IMR-90 (cell line): ENCODE measurements around the gene RECQL5. TPM values are rescaled to one million over a fixed set of nuclear protein-coding genes. Genes with fewer than 3 reads are reported as not detected.
"Not testable (repeated sequence)": the region's sequence is repeated elsewhere in the genome, so short reads cannot be mapped to it uniquely, and the experiment has no call there.

Experiments used
- ATAC-seq: fragments of 200-7000 bp; cut with Tn5 transposase; 2 replicates; pipeline ENCODE4 v1.9.1; 2020; ENCODE audit warnings: low read depth, mild to moderate bottlenecking, moderate library complexity
- BruUV-seq: library from RNA; stranded (reverse); fragments of 400-500 nt; replicated peaks from 2 replicates; lab custom pipeline; 2021; lab: Mats Ljungman, UMichigan
- CTCF ChIA-PET: fragments of 300-600 bp; formaldehyde crosslinking; extraction: SDS; loops from one replicate; lab custom pipeline; 2021; ENCODE audit warnings: antibody characterized with exemption; lab: Yijun Ruan, JAX
- POLR2A ChIA-PET: fragments of 300-600 bp; sonication (Branson Sonifier 250); formaldehyde crosslinking; loops from one replicate; lab custom pipeline; 2022; ENCODE audit warnings: antibody characterized with exemption; ENCODE audit not compliant: unreplicated experiment; lab: Charles Lee
- DNase-seq: peaks from one replicate; pipeline ENCODE4 v3.0.0; 2013
- H2AFZ ChIP-seq: replicated peaks from 2 replicates; pipeline ENCODE3; 2013; ENCODE audit warnings: low read length, mild to moderate bottlenecking; ENCODE audit not compliant: poor library complexity
- H2AK5ac ChIP-seq: 2 replicates; pipeline ENCODE4 v1.6.1; 2013; ENCODE audit warnings: low read depth, low read length, inconsistent platforms
- H2AK9ac ChIP-seq: replicated peaks from 2 replicates; pipeline ENCODE3; 2013; ENCODE audit warnings: mild to moderate bottlenecking, low read depth, low read length, moderate library complexity; ENCODE audit not compliant: poor library complexity
- H2BK120ac ChIP-seq: 2 replicates; pipeline ENCODE4 v1.6.1; 2013; ENCODE audit warnings: low read depth, low read length, inconsistent platforms
- H2BK15ac ChIP-seq: 3 replicates; pipeline ENCODE4 v1.6.1; 2013; ENCODE audit warnings: low read depth, low read length, inconsistent platforms
- H2BK20ac ChIP-seq: 2 replicates; pipeline ENCODE4 v1.6.1; 2013; ENCODE audit warnings: low read depth, mild to moderate bottlenecking, inconsistent platforms, low read length, moderate library complexity
- H2BK5ac ChIP-seq: 2 replicates; pipeline ENCODE4 v1.6.1; 2013; ENCODE audit warnings: mild to moderate bottlenecking, low read depth, low read length, inconsistent platforms; ENCODE audit not compliant: poor library complexity, severe bottlenecking
- H3K14ac ChIP-seq: replicated peaks from 2 replicates; pipeline ENCODE4 v1.6.1; 2013; ENCODE audit warnings: low read depth, low read length, inconsistent platforms
- H3K18ac ChIP-seq: 2 replicates; pipeline ENCODE4 v1.6.1; 2013; ENCODE audit warnings: low read depth, low read length, control low read depth
- H3K23ac ChIP-seq: 2 replicates; pipeline ENCODE4 v1.6.1; 2013; ENCODE audit warnings: low read depth, low read length, inconsistent platforms
- H3K27ac ChIP-seq: 2 replicates; pipeline ENCODE4 v1.5.1; 2013; ENCODE audit warnings: mild to moderate bottlenecking, control low read depth, low read length; ENCODE audit not compliant: insufficient read depth
- H3K27me3 ChIP-seq: 2 replicates; pipeline ENCODE4 v1.6.1; 2013; ENCODE audit warnings: low read length; ENCODE audit not compliant: control insufficient read depth, insufficient read depth
- H3K36me3 ChIP-seq: 2 replicates; pipeline ENCODE4 v1.6.1; 2013; ENCODE audit warnings: low read length, mixed read lengths; ENCODE audit not compliant: control insufficient read depth, insufficient read depth
- H3K4ac ChIP-seq: 2 replicates; pipeline ENCODE4 v1.6.1; 2013; ENCODE audit warnings: low read depth, low read length, inconsistent platforms
- H3K4me1 ChIP-seq: 2 replicates; pipeline ENCODE4 v1.6.1; 2013; ENCODE audit warnings: low read length, mixed read lengths; ENCODE audit not compliant: control insufficient read depth, insufficient read depth
- H3K4me2 ChIP-seq: 2 replicates; pipeline ENCODE4 v1.6.1; 2013; ENCODE audit warnings: low read depth, mild to moderate bottlenecking, control low read depth, low read length, moderate library complexity
- H3K4me3 ChIP-seq: 2 replicates; pipeline ENCODE4 v1.5.1; 2013; ENCODE audit warnings: low read depth, mild to moderate bottlenecking, control low read depth, low read length, moderate library complexity; ENCODE audit not compliant: insufficient read depth
- H3K56ac ChIP-seq: 2 replicates; pipeline ENCODE4 v1.6.1; 2013; ENCODE audit warnings: low read length, inconsistent platforms; ENCODE audit not compliant: insufficient read depth; ENCODE audit errors: extremely low read depth
- H3K79me1 ChIP-seq, 2 experiments: 2 replicates each; pipeline ENCODE4 v1.6.1; 2013; ENCODE audit warnings: low read length in 2 of 2, inconsistent platforms in 1 of 2, low read depth in 1 of 2
- H3K9ac ChIP-seq: 2 replicates; pipeline ENCODE4 v1.6.1; 2013; ENCODE audit warnings: low read depth, low read length, control low read depth
- H3K9me1 ChIP-seq: 2 replicates; pipeline ENCODE4 v1.6.1; 2013; ENCODE audit warnings: low read length, inconsistent platforms; ENCODE audit not compliant: insufficient read depth
- H3K9me3 ChIP-seq: 2 replicates; pipeline ENCODE4 v1.6.1; 2013; ENCODE audit warnings: low read length; ENCODE audit not compliant: control insufficient read depth, insufficient read depth
- H4K20me1 ChIP-seq: 2 replicates; pipeline ENCODE4 v1.6.1; 2013; ENCODE audit warnings: low read length, inconsistent platforms; ENCODE audit not compliant: insufficient read depth
- H4K5ac ChIP-seq: 2 replicates; pipeline ENCODE4 v1.6.1; 2013; ENCODE audit warnings: mild to moderate bottlenecking, low read depth, low read length, control low read depth
- H4K8ac ChIP-seq, 2 experiments: 2 replicates each; pipeline ENCODE4 v1.6.1; 2013; ENCODE audit warnings: low read depth in 2 of 2, low read length in 2 of 2, control low read depth in 1 of 2, inconsistent platforms in 1 of 2
- H4K91ac ChIP-seq: 2 replicates; pipeline ENCODE4 v1.6.1; 2013; ENCODE audit warnings: low read depth, low read length, inconsistent platforms; ENCODE audit not compliant: insufficient read depth
- CHD1 ChIP-seq: IDR thresholded peaks from 2 replicates; pipeline ENCODE4 v1.6.1; 2012; ENCODE audit warnings: low read depth, low read length, improper control_type of control experiment
- FOS ChIP-seq: fragments of 150-350 bp; IDR thresholded peaks from 2 replicates; pipeline ENCODE4 v1.6.1; 2016; ENCODE audit warnings: low read depth, low read length
- POLR2A ChIP-seq: IDR thresholded peaks from 2 replicates; pipeline ENCODE4 v1.6.1; 2012; ENCODE audit warnings: mild to moderate bottlenecking, low read depth, low read length
- USF2 ChIP-seq: fragments of 150-350 bp; IDR thresholded peaks from 2 replicates; pipeline ENCODE4 v1.6.1; 2017; ENCODE audit warnings: mild to moderate bottlenecking, antibody characterized with exemption, low read length, low read depth
- WGBS, 2 experiments: methylation state at CpG; one replicate each; pipeline versions ENCODE4 v1.1.5 to v1.1.7; 2013; ENCODE audit warnings: missing lambda C conversion rate in 2 of 2; ENCODE audit not compliant: insufficient read length in 1 of 2; ENCODE audit errors: extremely low coverage in 2 of 2; 5-methylcytosine and 5-hydroxymethylcytosine counted together
- dilution Hi-C: fragments of 300-500 bp; cut with HindIII; formaldehyde crosslinking; loops from one replicate; pipeline ENCODE4 v1.14.3; 2018; ENCODE audit warnings: low sequenced_read_pairs; ENCODE audit not compliant: unreplicated experiment
- in situ Hi-C: fragments of 300-500 bp; cut with MboI; formaldehyde crosslinking; loops from 3 replicates; pipeline ENCODE4 v1.14.3; 2019; ENCODE audit warnings: low sequenced_read_pairs, inconsistent platforms, mixed read lengths
- intact Hi-C: fragments of 100-400 bp; cut with micrococcal nuclease; formaldehyde crosslinking; loops from 2 replicates; pipeline ENCODE4 v1.10.0; 2022
- polyA plus RNA-seq, 3 experiments: library from polyadenylated mRNA; depleted of rRNA; stranded (reverse); fragments of >200 nt; gene quantifications; 2 replicates each; pipeline ENCODE4 v1.2.3, GENCODE V29; 2012; ENCODE audit warnings: low replicate concordance in 1 of 3
- total RNA-seq: library from RNA; depleted of rRNA; stranded (reverse); fragments of >200 nt; gene quantifications from 2 replicates; pipeline ENCODE4 v1.2.3, GENCODE V29; 2012
- TF ChIP-seq, protein P1 (sequence below): fragments of 150-350 bp; IDR thresholded peaks from 2 replicates; pipeline ENCODE4 v1.6.1; 2016; ENCODE audit warnings: low read depth, mild to moderate bottlenecking, low read length, moderate library complexity, borderline replicate concordance

RECQL5 gene
- total and polyA plus RNA-seq, 2 of the 4 experiments (the other 2 are of a cell fraction), result 7.3 to 23.7 TPM

DNA sequence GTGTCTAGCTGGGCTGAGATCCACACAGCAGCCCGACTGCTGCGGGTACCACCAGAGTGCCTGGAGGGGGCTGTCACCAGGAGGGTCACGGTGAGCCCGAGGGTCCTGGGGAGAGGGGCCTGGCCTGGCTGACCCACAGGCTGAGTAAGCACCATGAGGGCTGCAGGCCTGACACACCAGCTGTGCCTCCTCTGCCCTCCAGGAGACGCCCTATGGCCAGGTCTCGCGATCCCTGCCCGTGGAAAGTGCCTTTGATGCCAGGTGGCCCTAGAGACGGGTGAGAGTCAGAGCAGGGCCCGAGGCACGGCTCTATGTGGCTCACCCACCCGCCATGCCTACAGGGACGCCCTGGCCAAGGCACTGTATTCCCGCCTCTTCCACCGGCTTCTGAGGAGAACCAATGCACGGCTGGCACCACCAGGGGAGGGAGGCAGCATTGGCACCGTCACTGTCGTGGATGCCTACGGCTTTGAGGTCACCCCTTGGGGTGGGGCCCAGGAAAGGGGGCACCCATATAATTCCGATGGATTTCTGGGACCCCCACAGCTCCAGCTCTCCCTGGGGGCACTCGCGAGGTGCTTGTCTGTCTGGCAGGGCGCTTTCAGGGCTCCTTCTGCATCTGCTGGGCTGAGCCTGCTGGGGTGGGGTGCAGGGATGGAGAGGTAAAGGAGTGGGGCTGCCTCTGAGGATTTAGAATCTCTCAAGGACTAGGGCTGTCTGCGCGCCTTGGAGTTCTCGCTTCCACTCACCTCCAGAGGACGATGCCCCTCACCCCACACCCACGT lies 72.3 kb downstream of the RECQL5 start:
- Histone ChIP-seq H2AK5ac (no peak overlapping the region), H3K4me2 (no peak overlapping the region), H3K14ac (no peak overlapping the region), H3K56ac (no peak overlapping the region), H3K9me3 (no peaks in the 10 kb centered on the region), H3K27ac (no peak overlapping the region), H3K4ac (no peak overlapping the region), H2BK120ac (no peak overlapping the region), H4K91ac (no peak overlapping the region), H3K79me1 (no peaks in the 10 kb centered on the region), H3K36me3 (no peaks in the 10 kb centered on the region), H3K27me3 (peaks cover 28% of the 10 kb centered on the region), H2AFZ (no peak overlapping the region), H4K20me1 (no peaks in the 10 kb centered on the region; the same call in 1 of the 2 replicates), H4K5ac (no peak overlapping the region), H2BK15ac (no peak overlapping the region), H3K9me1 (no peaks in the 10 kb centered on the region), H3K18ac (no peak overlapping the region), H3K9ac (no peak overlapping the region), H2AK9ac (peak overlapping the region; percentile 61), H3K4me1 (no peaks in the 10 kb centered on the region), H2BK5ac (no peak overlapping the region), H3K4me3 (no peak overlapping the region), H4K8ac (no peak overlapping the region), H2BK20ac (no peak overlapping the region), H3K23ac (no peak overlapping the region)
- BruUV-seq, result no TSS peak
- in situ Hi-C loops (no loop called here), dilution Hi-C loops (no loop called here), intact Hi-C loops (no loop called here)
- TF ChIP-seq FOS (no peak), CHD1 (no peak), USF2 (no peak), POLR2A (no peak)
- TF ChIP-seq, protein P1, sequence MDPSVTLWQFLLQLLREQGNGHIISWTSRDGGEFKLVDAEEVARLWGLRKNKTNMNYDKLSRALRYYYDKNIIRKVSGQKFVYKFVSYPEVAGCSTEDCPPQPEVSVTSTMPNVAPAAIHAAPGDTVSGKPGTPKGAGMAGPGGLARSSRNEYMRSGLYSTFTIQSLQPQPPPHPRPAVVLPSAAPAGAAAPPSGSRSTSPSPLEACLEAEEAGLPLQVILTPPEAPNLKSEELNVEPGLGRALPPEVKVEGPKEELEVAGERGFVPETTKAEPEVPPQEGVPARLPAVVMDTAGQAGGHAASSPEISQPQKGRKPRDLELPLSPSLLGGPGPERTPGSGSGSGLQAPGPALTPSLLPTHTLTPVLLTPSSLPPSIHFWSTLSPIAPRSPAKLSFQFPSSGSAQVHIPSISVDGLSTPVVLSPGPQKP, result no peak
- WGBS, 2 experiments, result 52% methylated on average over 15 of the region's 28 CpGs; no CpG with 5 or more reads in 1 of the 2 experiments
- DNase-seq (no peak), ATAC-seq (no peak)
- ChIA-PET POLR2A (no interaction called here), CTCF (no interaction called here)

DNA sequence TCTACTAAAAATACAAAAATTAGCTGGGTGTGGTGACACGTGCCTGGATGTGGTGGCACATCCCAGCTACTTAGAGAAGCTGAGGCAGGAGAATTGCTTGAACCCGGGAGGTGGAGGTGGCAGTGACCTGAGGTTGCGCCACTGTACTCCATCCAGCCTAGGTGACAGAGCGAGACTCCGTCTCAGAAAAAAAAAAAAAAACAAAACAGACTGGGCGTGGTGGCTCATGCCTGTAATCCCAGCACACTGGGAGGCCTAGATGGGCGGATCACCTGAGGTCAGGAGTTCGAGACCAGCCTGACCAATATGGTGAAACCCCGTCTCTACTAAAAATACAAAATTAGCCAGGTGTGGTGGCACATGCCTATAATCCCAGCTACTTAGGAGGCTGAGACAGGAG lies 73.5 kb downstream of the RECQL5 start:
- H4K91ac ChIP-seq, H4K20me1 ChIP-seq, in situ Hi-C loops, H3K27ac ChIP-seq, H2AFZ ChIP-seq, H2BK5ac ChIP-seq, H2BK20ac ChIP-seq, H3K14ac ChIP-seq, H3K23ac ChIP-seq, H3K79me1 ChIP-seq, H3K9ac ChIP-seq, H3K9me3 ChIP-seq, H2BK15ac ChIP-seq, H2BK120ac ChIP-seq, H3K56ac ChIP-seq, H3K36me3 ChIP-seq, intact Hi-C loops, DNase-seq, H3K4me1 ChIP-seq, H3K4ac ChIP-seq, dilution Hi-C loops, H3K4me3 ChIP-seq, H3K4me2 ChIP-seq, BruUV-seq, ATAC-seq, H3K9me1 ChIP-seq, H2AK5ac ChIP-seq, H4K5ac ChIP-seq, H2AK9ac ChIP-seq, CTCF ChIA-PET, H4K8ac ChIP-seq, POLR2A ChIA-PET, H3K18ac ChIP-seq: not testable (repeated sequence)
- 90% methylated on average over 2 of the region's 9 CpGs; no CpG with 5 or more reads in 1 of the 2 experiments for WGBS, 2 experiments
- H3K27me3 ChIP-seq, result peaks cover 33% of the 10 kb centered on the region
